HepG2 (cell line): ENCODE data around the gene TAS1R3. TPM values are rescaled to one million over a fixed set of nuclear protein-coding genes. Genes with fewer than 3 reads are reported as not detected.

ENCODE experiments used
- ELF3 ChIP-seq: IDR thresholded peaks from 2 replicates; pipeline ENCODE4 v1.6.1; 2016; ENCODE audit warnings: missing genetic modification reagents, missing compliant biosample characterization
- GATA4 ChIP-seq: sonication (generic); IDR thresholded peaks from 2 replicates; pipeline ENCODE4 v1.6.1; 2016; ENCODE audit warnings: antibody characterized with exemption, low read depth, borderline replicate concordance
- HDAC1 ChIP-seq: sonication (generic); formaldehyde crosslinking; IDR thresholded peaks from 2 replicates; pipeline ENCODE4 v1.5.1; 2020; ENCODE audit warnings: mild to moderate bottlenecking, missing genetic modification reagents
- HES4 ChIP-seq: sonication (generic); formaldehyde crosslinking; IDR thresholded peaks from 2 replicates; pipeline ENCODE4 v1.9.0; 2021; ENCODE audit warnings: mild to moderate bottlenecking, missing genetic modification reagents, borderline replicate concordance
- HMG20A ChIP-seq: IDR thresholded peaks from 2 replicates; pipeline ENCODE4 v1.6.1; 2016; ENCODE audit warnings: borderline replicate concordance
- IKZF4 ChIP-seq: sonication (generic); formaldehyde crosslinking; IDR thresholded peaks from 2 replicates; pipeline ENCODE4 v1.5.1; 2020; ENCODE audit warnings: borderline replicate concordance, mild to moderate bottlenecking, low read depth, missing genetic modification reagents; ENCODE audit errors: not compliant biosample characterization
- IRX3 ChIP-seq: sonication (generic); formaldehyde crosslinking; IDR thresholded peaks from 2 replicates; pipeline ENCODE4 v1.8.1; 2023; ENCODE audit warnings: mild to moderate bottlenecking, low read depth, missing genetic modification reagents, borderline replicate concordance
- JDP2 ChIP-seq: sonication (generic); formaldehyde crosslinking; IDR thresholded peaks from 2 replicates; pipeline ENCODE4 v1.8.1; 2022; ENCODE audit warnings: missing genetic modification reagents, borderline replicate concordance
- KLF6 ChIP-seq: IDR thresholded peaks from 2 replicates; pipeline ENCODE4 v1.8.0; 2016; ENCODE audit warnings: missing biosample characterization, missing genetic modification reagents
- MYNN ChIP-seq: sonication (generic); formaldehyde crosslinking; IDR thresholded peaks from 2 replicates; pipeline ENCODE4 v1.4.0; 2020; ENCODE audit warnings: mild to moderate bottlenecking, low read depth, missing genetic modification reagents
- POGZ ChIP-seq: sonication (generic); formaldehyde crosslinking; IDR thresholded peaks from 2 replicates; pipeline ENCODE4 v1.4.0; 2020; ENCODE audit warnings: mild to moderate bottlenecking, missing genetic modification reagents
- RFXANK ChIP-seq: IDR thresholded peaks from 2 replicates; pipeline ENCODE4 v1.6.1; 2016
- RXRB ChIP-seq: IDR thresholded peaks from 2 replicates; pipeline ENCODE4 v1.6.1; 2016; ENCODE audit warnings: borderline replicate concordance, missing genetic modification reagents, missing compliant biosample characterization
- TIGD3 ChIP-seq: sonication (generic); formaldehyde crosslinking; IDR thresholded peaks from 2 replicates; pipeline ENCODE4 v1.5.1; 2020; ENCODE audit warnings: mild to moderate bottlenecking, missing genetic modification reagents, borderline replicate concordance
- U2AF2 ChIP-seq: fragments of 200-400 bp; formaldehyde crosslinking; IDR thresholded peaks from 2 replicates; pipeline ENCODE4 v1.6.1; 2017; ENCODE audit warnings: low read depth, mild to moderate bottlenecking, low read length
- ZGPAT ChIP-seq: IDR thresholded peaks from 2 replicates; pipeline ENCODE4 v1.6.1; 2016; ENCODE audit warnings: mild to moderate bottlenecking
- ZNF17 ChIP-seq: sonication (generic); formaldehyde crosslinking; IDR thresholded peaks from 2 replicates; pipeline ENCODE4 v1.5.0; 2020; ENCODE audit warnings: mild to moderate bottlenecking, missing genetic modification reagents
- ZNF276 ChIP-seq: sonication (generic); formaldehyde crosslinking; IDR thresholded peaks from 2 replicates; pipeline ENCODE4 v1.4.0; 2020; ENCODE audit warnings: mild to moderate bottlenecking, low read depth, missing genetic modification reagents
- ZNF367 ChIP-seq: sonication (generic); formaldehyde crosslinking; IDR thresholded peaks from 2 replicates; pipeline ENCODE4 v1.4.0; 2020; ENCODE audit warnings: missing genetic modification reagents, borderline replicate concordance
- ZNF460 ChIP-seq: sonication (generic); formaldehyde crosslinking; IDR thresholded peaks from 2 replicates; pipeline ENCODE4 v1.5.1; 2020; ENCODE audit warnings: missing genetic modification reagents, mild to moderate bottlenecking, borderline replicate concordance
- ZNF530 ChIP-seq: sonication (generic); formaldehyde crosslinking; IDR thresholded peaks from 2 replicates; pipeline ENCODE4 v1.5.0; 2020; ENCODE audit warnings: low read depth, mild to moderate bottlenecking, missing genetic modification reagents
- ZNF619 ChIP-seq: sonication (generic); formaldehyde crosslinking; IDR thresholded peaks from 2 replicates; pipeline ENCODE4 v1.4.0; 2020; ENCODE audit warnings: mild to moderate bottlenecking, missing genetic modification reagents
- ZNF772 ChIP-seq: sonication (generic); formaldehyde crosslinking; IDR thresholded peaks from 2 replicates; pipeline ENCODE4 v1.5.0; 2020; ENCODE audit warnings: mild to moderate bottlenecking, missing genetic modification reagents
- ZZZ3 ChIP-seq: sonication (generic); formaldehyde crosslinking; IDR thresholded peaks from 2 replicates; pipeline ENCODE4 v1.4.0; 2020; ENCODE audit warnings: missing genetic modification reagents, mild to moderate bottlenecking, borderline replicate concordance
- polyA plus RNA-seq, 8 experiments: library from polyadenylated mRNA; depleted of rRNA in 3 of 8; stranded (reverse) in 7 of 8; unstranded in 1 of 8; fragments of >200 nt; fragmentation: Illumina TruSeq in 4 of 8; extraction: Trizol in 4 of 8; gene quantifications; 2 replicates each; pipeline versions ENCODE4 v1.2.1 to v1.2.3, GENCODE V29; 2011 to 2016; ENCODE audit warnings: low read depth in 4 of 8, missing spikeins in 1 of 8, mixed read lengths in 1 of 8; ENCODE audit not compliant: insufficient read depth in 1 of 8
- total RNA-seq, 5 experiments: library from RNA; depleted of rRNA; stranded (reverse); fragments of >200 nt; fragmentation: Illumina TruSeq; extraction: Trizol; gene quantifications; 2 replicates each; pipeline ENCODE4 v1.2.3, GENCODE V29; 2016; ENCODE audit warnings: low read depth in 1 of 5

The TAS1R3 gene
- total and polyA plus RNA-seq, 2 of the 13 experiments (the other 11 are each of a cell fraction or from before 2014, with no cell fraction given) = 0.13 to 0.15 TPM

GRCh38 chr1:1359664-1360468 lies 28.8 kb downstream of the TAS1R3 start (continued):
- TF ChIP-seq TIGD3 (CRISPR knock-in tag) (no peak), ZNF460 (CRISPR knock-in tag) (no peak; the same call in 1 of the 2 replicates), ZNF619 (CRISPR knock-in tag) (0 out of 2 replicates have a peak, but pooled peaks have one; percentile 52), HMG20A (peak; percentile 34; the same call in 1 of the 2 replicates), ZZZ3 (CRISPR knock-in tag) (no peak; the same call in 1 of the 2 replicates), U2AF2 (no peak), ELF3 (CRISPR knock-in tag) (no peak), HDAC1 (CRISPR knock-in tag) (peak; percentile 63), RXRB (CRISPR knock-in tag) (peak; percentile 79), ZNF17 (CRISPR knock-in tag) (no peak), HES4 (CRISPR knock-in tag) (0 out of 2 replicates have a peak, but pooled peaks have one; percentile 30), IKZF4 (CRISPR knock-in tag) (peak; percentile 30), KLF6 (CRISPR knock-in tag) (peak; percentile 73), MYNN (0 out of 2 replicates have a peak, but pooled peaks have one; percentile 27), GATA4 (no peak), ZNF530 (CRISPR knock-in tag) (no peak), ZGPAT (peak; percentile 77), ZNF276 (CRISPR knock-in tag) (no peak), POGZ (CRISPR knock-in tag) (no peak), IRX3 (CRISPR knock-in tag) (0 out of 2 replicates have a peak, but pooled peaks have one; percentile 68), RFXANK (no peak), ZNF367 (CRISPR knock-in tag) (0 out of 2 replicates have a peak, but pooled peaks have one; percentile 35), ZNF772 (peak; percentile 48; the same call in 1 of the 2 replicates), JDP2 (CRISPR knock-in tag) (no peak)
